Mucosa of stomach (tissue), 1 donor: ENCODE data around the gene RBP3.
A peak's percentile ranks its signal among the peaks of the same experiment; 100 is the strongest.
"Not testable (repeated sequence)": the region's sequence is repeated elsewhere in the genome, so short reads cannot be mapped to it uniquely, and the experiment has no call there.

Experiments
- H3K27me3 ChIP-seq: one replicate; pipeline ENCODE4 v1.7.0; 2013; ENCODE audit warnings: mild to moderate bottlenecking, low read length; ENCODE audit not compliant: control insufficient read depth, insufficient read depth
- H3K36me3 ChIP-seq: one replicate; pipeline ENCODE4 v1.7.0; 2013; ENCODE audit warnings: low read length; ENCODE audit not compliant: control insufficient read depth, insufficient read depth
- H3K4me1 ChIP-seq: one replicate; pipeline ENCODE4 v1.7.0; 2013; ENCODE audit warnings: mild to moderate bottlenecking, low read length; ENCODE audit not compliant: control insufficient read depth, insufficient read depth
- H3K4me3 ChIP-seq: one replicate; pipeline ENCODE4 v1.7.0; 2013; ENCODE audit warnings: low read length
- H3K9ac ChIP-seq: one replicate; pipeline ENCODE4 v1.7.0; 2013; ENCODE audit warnings: mild to moderate bottlenecking, low read length, moderate library complexity
- H3K9me3 ChIP-seq: one replicate; pipeline ENCODE4 v1.7.0; 2013; ENCODE audit warnings: mild to moderate bottlenecking, low read length, moderate library complexity; ENCODE audit not compliant: control insufficient read depth
- donor health status: Pancreatic carcinoma.

The RBP3 gene

DNA sequence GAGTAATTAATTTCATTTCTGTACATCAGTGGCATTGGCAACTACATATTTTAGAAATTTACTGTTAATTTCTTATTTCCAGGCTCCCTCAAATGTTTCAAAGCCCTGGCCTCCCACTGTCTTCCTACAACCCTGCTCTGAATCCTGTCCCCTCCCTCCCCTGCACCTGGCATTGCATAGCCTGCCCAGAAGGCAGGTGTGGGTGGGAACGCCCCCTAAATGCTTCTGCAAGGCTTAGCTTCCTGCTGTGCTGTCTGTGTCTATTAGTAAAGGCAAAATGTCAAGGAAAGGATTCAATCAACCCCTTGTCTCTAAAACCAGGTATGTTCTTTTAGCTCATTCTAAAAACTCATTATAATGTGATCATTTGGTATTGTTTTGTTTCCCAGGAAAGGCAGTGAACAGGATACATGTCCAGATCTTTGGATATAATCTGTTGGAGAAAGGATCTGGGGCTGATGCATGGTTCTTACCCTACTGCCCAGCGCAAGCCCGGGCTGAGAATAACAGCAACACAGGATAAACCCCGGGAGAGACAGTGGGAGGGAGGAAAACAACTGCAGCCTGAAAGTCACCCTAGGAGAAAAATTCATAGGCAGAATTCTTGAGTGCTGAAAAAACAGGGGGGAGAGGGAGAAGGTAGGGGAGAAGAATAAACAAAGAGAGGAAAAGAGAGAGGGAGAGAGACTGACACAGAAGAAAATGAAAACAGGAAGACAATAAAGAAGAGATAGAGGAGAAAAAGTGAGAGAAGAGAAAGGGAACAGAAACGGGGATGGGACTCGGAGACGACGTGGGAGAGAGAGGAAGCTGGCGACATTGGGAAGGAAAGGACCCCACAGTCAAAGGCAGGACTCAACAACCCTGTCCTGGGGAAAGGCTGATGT lies 35.3 kb downstream of the RBP3 start:
- H3K4me3 ChIP-seq, result peak overlapping the region; percentile 60
- no peaks in the 10 kb centered on the region for H3K9me3 ChIP-seq
- peak overlapping the region; percentile 18 for H3K9ac ChIP-seq
- H3K36me3 ChIP-seq, result no peaks in the 10 kb centered on the region
- H3K27me3 ChIP-seq, result no peaks in the 10 kb centered on the region
- peaks cover 30% of the 10 kb centered on the region for H3K4me1 ChIP-seq

GRCh38 chr10:47384148-47384921 lies 36.2 kb downstream of the RBP3 start, which contains the start of gene ZNF488:
Gene ZNF488, minus strand, starts transcription at chr10:47384293. Its CDS starts 15,464 bp downstream, at chr10:47368829.
- Histone ChIP-seq H3K27me3 (no peaks in the 10 kb centered on the region), H3K4me3 (peak within 1 kb of the TSS; percentile 60), H3K36me3 (no peaks in the 10 kb centered on the region), H3K4me1 (peaks cover 30% of the 10 kb centered on the region), H3K9ac (peak within 1 kb of the TSS; percentile 61), H3K9me3 (no peaks in the 10 kb centered on the region)

GRCh38 chr10:47386104-47386503 lies 37.9 kb downstream of the RBP3 start:
- peaks cover 20% of the 10 kb centered on the region for H3K4me1 ChIP-seq
- not testable (repeated sequence) for H3K27me3 ChIP-seq, H3K9ac ChIP-seq, H3K4me3 ChIP-seq, H3K9me3 ChIP-seq, H3K36me3 ChIP-seq

GRCh38 chr10:47388879-47389278 lies 40.7 kb downstream of the RBP3 start:
- no peak overlapping the region for H3K4me3 ChIP-seq
- peaks cover 2% of the 10 kb centered on the region for H3K4me1 ChIP-seq
- no peaks in the 10 kb centered on the region for H3K27me3 ChIP-seq
- no peaks in the 10 kb centered on the region for H3K9me3 ChIP-seq
- H3K9ac ChIP-seq, result no peak overlapping the region
- H3K36me3 ChIP-seq, result no peaks in the 10 kb centered on the region

- no peak overlapping the region for H3K9ac ChIP-seq
- no peaks in the 10 kb centered on the region for H3K36me3 ChIP-seq
- no peaks in the 10 kb centered on the region for H3K27me3 ChIP-seq
- no peaks in the 10 kb centered on the region for H3K4me1 ChIP-seq
- no peaks in the 10 kb centered on the region for H3K9me3 ChIP-seq
- H3K4me3 ChIP-seq, result no peak overlapping the region
These were observed 41.5 kb downstream of the RBP3 start for GRCh38 chr10:47389619-47390018.

- Histone ChIP-seq H3K27me3 (no peaks in the 10 kb centered on the region), H3K9me3 (no peaks in the 10 kb centered on the region), H3K9ac (no peak overlapping the region)
These were observed 48.2 kb downstream of the RBP3 start for GRCh38 chr10:47396311-47396717.

GRCh38 chr10:47397256-47397655 lies 49.1 kb downstream of the RBP3 start:
- H3K27me3 ChIP-seq, result no peaks in the 10 kb centered on the region
- no peaks in the 10 kb centered on the region for H3K9me3 ChIP-seq
- H3K36me3 ChIP-seq, result no peaks in the 10 kb centered on the region
- no peaks in the 10 kb centered on the region for H3K4me1 ChIP-seq
- H3K4me3 ChIP-seq, result no peak overlapping the region
- H3K9ac ChIP-seq, result no peak overlapping the region

More at GRCh38 chr10:47396311-47396717, 48.2 kb downstream of the RBP3 start:
- Histone ChIP-seq H3K4me3 (no peak overlapping the region), H3K36me3 (no peaks in the 10 kb centered on the region), H3K4me1 (no peaks in the 10 kb centered on the region)

DNA sequence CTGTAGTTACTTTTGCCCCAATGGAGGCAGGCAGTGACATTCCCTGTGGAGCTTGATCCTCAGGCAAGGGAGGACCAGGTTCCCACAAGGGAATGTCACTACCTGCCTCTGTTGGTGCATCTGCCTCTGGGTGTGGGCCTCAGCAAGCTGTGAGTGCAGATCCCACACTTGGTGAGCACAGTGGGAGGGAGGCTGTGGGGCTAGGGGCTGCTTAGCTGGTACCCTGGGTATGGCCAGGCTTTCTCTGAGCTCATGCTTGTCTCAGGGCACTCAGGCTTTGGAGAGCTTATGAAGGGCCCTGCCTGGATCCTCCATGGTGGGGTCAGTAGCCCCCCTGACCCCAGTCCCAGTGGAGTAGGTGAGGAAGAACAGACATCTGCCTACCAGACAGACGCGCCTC lies 52.1 kb downstream of the RBP3 start:
- H3K27me3 ChIP-seq, result no peaks in the 10 kb centered on the region
- H3K9me3 ChIP-seq, result no peaks in the 10 kb centered on the region
- H3K9ac ChIP-seq, result no peak overlapping the region
- no peak overlapping the region for H3K4me3 ChIP-seq
- H3K4me1 ChIP-seq, result peaks cover 18% of the 10 kb centered on the region
- H3K36me3 ChIP-seq, result no peaks in the 10 kb centered on the region

DNA sequence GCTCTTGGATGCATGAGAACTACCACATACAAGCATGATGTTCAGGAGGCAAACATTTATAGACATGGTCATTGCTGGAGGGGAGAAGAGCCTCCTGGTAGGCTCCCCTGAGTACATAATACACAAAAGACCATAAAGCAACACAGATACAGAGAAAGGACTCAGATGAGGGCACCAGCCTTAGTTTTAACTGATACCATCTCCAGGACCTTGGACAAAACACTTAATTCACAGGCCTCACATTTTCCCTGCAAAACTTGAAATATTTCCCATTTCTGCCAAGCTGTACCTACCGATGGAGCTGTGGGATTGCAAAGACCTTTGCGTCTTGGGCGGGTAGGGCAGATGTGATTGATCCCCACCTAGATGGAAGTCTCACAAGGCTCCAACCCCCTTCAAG lies 52.6 kb downstream of the RBP3 start:
- Histone ChIP-seq H3K4me3 (no peak overlapping the region), H3K4me1 (peaks cover 23% of the 10 kb centered on the region), H3K27me3 (no peaks in the 10 kb centered on the region), H3K9me3 (no peaks in the 10 kb centered on the region), H3K36me3 (no peaks in the 10 kb centered on the region), H3K9ac (no peak overlapping the region)

DNA sequence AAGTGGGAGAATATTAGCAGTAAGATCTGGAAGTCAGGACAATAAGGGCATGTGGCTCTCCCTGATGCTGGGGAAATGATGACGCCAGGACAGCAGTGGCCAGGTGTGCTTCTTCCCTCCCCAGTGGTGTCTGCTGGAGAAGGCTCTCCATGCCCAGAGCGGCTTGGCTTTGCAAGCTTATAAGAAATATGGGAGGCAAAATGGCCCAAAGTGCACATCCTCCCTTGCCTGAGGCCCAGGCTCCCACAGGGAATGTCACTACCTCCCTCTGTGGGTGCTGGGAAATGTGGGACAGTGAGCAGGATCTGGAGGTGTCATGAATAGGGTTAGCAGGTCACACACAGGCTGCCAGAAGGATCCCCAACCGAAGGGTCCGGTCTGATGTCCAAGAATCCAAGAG lies 53.0 kb downstream of the RBP3 start:
- H3K36me3 ChIP-seq, result no peaks in the 10 kb centered on the region
- no peak overlapping the region for H3K4me3 ChIP-seq
- no peak overlapping the region for H3K9ac ChIP-seq
- peaks cover 27% of the 10 kb centered on the region for H3K4me1 ChIP-seq
- no peaks in the 10 kb centered on the region for H3K27me3 ChIP-seq
- no peaks in the 10 kb centered on the region for H3K9me3 ChIP-seq

DNA sequence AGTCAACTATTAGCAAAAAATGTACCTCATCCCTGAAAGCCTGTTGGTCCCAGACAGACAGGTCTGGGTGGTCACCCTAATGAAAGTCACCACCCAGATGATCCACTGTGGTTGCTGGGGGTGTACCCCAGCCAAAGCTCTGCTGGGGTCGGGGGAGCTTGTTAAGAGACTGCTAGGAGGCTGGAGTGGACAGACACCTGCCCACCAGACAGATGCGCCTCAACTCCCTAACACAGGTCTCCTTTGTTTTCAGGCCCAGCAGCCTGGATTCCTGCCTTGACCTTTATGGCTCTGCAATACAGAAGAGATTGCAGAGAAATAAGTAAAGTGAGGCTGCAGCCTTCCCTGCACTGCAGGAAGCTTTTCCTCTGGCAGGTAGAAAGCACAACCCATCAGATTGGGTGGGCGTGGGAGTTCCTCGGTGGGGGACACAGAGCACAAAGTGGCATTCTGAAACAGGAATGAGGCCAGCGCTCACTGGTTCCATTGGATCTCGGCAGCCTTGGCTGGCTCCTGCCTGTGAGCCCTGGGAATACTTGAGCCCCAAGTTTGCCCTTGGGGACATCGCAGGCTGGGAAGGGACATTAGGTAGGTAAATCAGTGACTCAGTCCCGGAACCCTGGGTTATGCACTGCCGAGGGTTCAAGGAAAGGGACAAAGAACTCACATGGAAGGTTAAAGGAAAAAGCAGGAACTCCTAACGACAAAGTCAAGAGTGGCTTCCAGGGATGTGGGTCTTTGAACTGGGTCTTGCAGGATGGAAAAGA lies 53.9 kb downstream of the RBP3 start:
- H3K4me1 ChIP-seq, result peaks cover 33% of the 10 kb centered on the region
- H3K27me3 ChIP-seq, result no peaks in the 10 kb centered on the region
- H3K9me3 ChIP-seq, result no peaks in the 10 kb centered on the region
- H3K36me3 ChIP-seq, result no peaks in the 10 kb centered on the region
- H3K4me3 ChIP-seq, result no peak overlapping the region
- no peak overlapping the region for H3K9ac ChIP-seq
